ENCODE measurements around the gene CUBN. TPM values are rescaled to one million over a fixed set of nuclear protein-coding genes. Genes with fewer than 3 reads are reported as not detected.

The CUBN gene
- total and polyA plus RNA-seq, 7 experiments from 2014 or later, result 0.39 to 17.5 (median 7.0) TPM

GRCh38 chr10:17001961-17002749, 127.5 kb downstream of the CUBN start:
- intact Hi-C loops (cut with micrococcal nuclease), result loop anchor here (1.0 to 5.0 kb wide), 5 partner anchors 100 to 427 kb away; partner anchors contain the start of gene TRDMT1 (in 1 of the 2)
- H3K36me3 Mint-ChIP-seq, result peaks cover 0 to 11% (median 0%) of the 10 kb centered on the region in 5 donors
- H3K27me3 Mint-ChIP-seq, result peaks cover 0 to 66% (median 0%) of the 10 kb centered on the region in 5 donors
- peak in 5 of 9 donors; percentile 25 to 79 (median 38) for DNase-seq
- no peaks in the 10 kb centered on the region for H3K36me3 ChIP-seq (ENCODE audit: control insufficient read depth in 2 of 3, insufficient read depth in 3 of 3, low read length in 3 of 3)
- peak overlapping the region; percentile 65 to 98 (median 85) for H3K27ac Mint-ChIP-seq
- peak overlapping the region in 9 of 10 donors; percentile 30 to 69 (median 63) for H3K4me3 Mint-ChIP-seq
- ChIA-PET CTCF (no interaction called here), POLR2A (interaction anchor here (0.6 to 0.9 kb wide), 2 partner anchors 20 to 194 kb away, joined by 3 read pairs; no protein-coding TSS in a partner anchor)
- H3K4me1 ChIP-seq (ENCODE audit: control insufficient read depth in 2 of 2, insufficient read depth in 2 of 2, low read length in 2 of 2), result peaks cover 20 to 35% of the 10 kb centered on the region in 2 donors
- peaks cover 0 to 3% (median 0%) of the 10 kb centered on the region in 11 donors for H3K9me3 Mint-ChIP-seq
- H3K4me1 Mint-ChIP-seq, result peaks cover 21 to 79% (median 57%) of the 10 kb centered on the region in 7 donors
- no peak overlapping the region for H3K4me3 ChIP-seq (ENCODE audit: low read length)
- H3K27me3 ChIP-seq (ENCODE audit: control insufficient read depth in 2 of 2, insufficient read depth in 2 of 2, low read length in 2 of 2), result no peaks in the 10 kb centered on the region
- H3K27ac ChIP-seq (ENCODE audit: low read depth, low read length), result peak overlapping the region; percentile 67
- peak; percentile 59 for ATAC-seq
- no peaks in the 10 kb centered on the region for H3K9me3 ChIP-seq (ENCODE audit: control insufficient read depth in 2 of 3, low read length in 3 of 3)

GRCh38 chr10:17001297-17001744, 128.3 kb downstream of the CUBN start:
- no peak for ATAC-seq
- no peaks in the 10 kb centered on the region for H3K27me3 ChIP-seq (ENCODE audit: control insufficient read depth in 2 of 2, insufficient read depth in 2 of 2, low read length in 2 of 2)
- peaks cover 20 to 35% of the 10 kb centered on the region in 2 donors for H3K4me1 ChIP-seq (ENCODE audit: control insufficient read depth in 2 of 2, insufficient read depth in 2 of 2, low read length in 2 of 2)
- POLR2A ChIA-PET, result interaction anchor here (1.4 kb wide), 1 partner anchor 228 kb away, joined by 4 read pairs; no protein-coding TSS in a partner anchor
- H3K4me3 ChIP-seq (ENCODE audit: low read length), result no peak overlapping the region
- no peak for DNase-seq
- intact Hi-C loops (cut with micrococcal nuclease), result loop anchor here in 1 of 2 donors (5.0 kb wide), 1 partner anchor 99 kb away; no protein-coding TSS in a partner anchor
- CTCF ChIA-PET, result no interaction called here
- H3K27ac ChIP-seq (ENCODE audit: low read depth, low read length), result no peak overlapping the region
- H3K36me3 ChIP-seq (ENCODE audit: control insufficient read depth in 2 of 3, insufficient read depth in 3 of 3, low read length in 3 of 3), result no peaks in the 10 kb centered on the region
- Mint-ChIP-seq H3K9me3 (peaks cover 0 to 3% (median 0%) of the 10 kb centered on the region in 11 donors), H3K4me1 (peaks cover 24 to 75% (median 53%) of the 10 kb centered on the region in 7 donors), H3K27me3 (peaks cover 0 to 63% (median 0%) of the 10 kb centered on the region in 5 donors), H3K36me3 (peaks cover 0 to 11% (median 0%) of the 10 kb centered on the region in 5 donors), H3K27ac (peak overlapping the region in 4 of 9 donors; percentile 32 to 84 (median 72)), H3K4me3 (peak overlapping the region in 3 of 10 donors; percentile 52 to 69 (median 67))
- no peaks in the 10 kb centered on the region for H3K9me3 ChIP-seq (ENCODE audit: control insufficient read depth in 2 of 3, low read length in 3 of 3)

GRCh38 chr10:16999665-17000451, 129.8 kb downstream of the CUBN start:
- Mint-ChIP-seq H3K27me3 (peaks cover 0 to 61% (median 0%) of the 10 kb centered on the region in 5 donors), H3K9me3 (peaks cover 0 to 1% (median 0%) of the 10 kb centered on the region in 11 donors), H3K27ac (peak overlapping the region in 4 of 9 donors; percentile 12 to 53 (median 17)), H3K4me1 (peaks cover 32 to 66% (median 51%) of the 10 kb centered on the region in 7 donors), H3K36me3 (peaks cover 0 to 12% (median 0%) of the 10 kb centered on the region in 5 donors), H3K4me3 (no peak overlapping the region)
- H3K27ac ChIP-seq (ENCODE audit: low read depth, low read length), result no peak overlapping the region
- intact Hi-C loops (cut with micrococcal nuclease), result loop anchor here in 1 of 2 donors (5.0 kb wide), 1 partner anchor 98 kb away; no protein-coding TSS in a partner anchor
- peaks cover 20 to 44% of the 10 kb centered on the region in 2 donors for H3K4me1 ChIP-seq (ENCODE audit: control insufficient read depth in 2 of 2, insufficient read depth in 2 of 2, low read length in 2 of 2)
- POLR2A ChIA-PET, result interaction anchor here (1.4 kb wide), 1 partner anchor 230 kb away, joined by 4 read pairs; no protein-coding TSS in a partner anchor
- DNase-seq (no peak), ATAC-seq (no peak)
- no peak overlapping the region for H3K4me3 ChIP-seq (ENCODE audit: low read length)
- no peaks in the 10 kb centered on the region for H3K36me3 ChIP-seq (ENCODE audit: control insufficient read depth in 2 of 3, insufficient read depth in 3 of 3, low read length in 3 of 3)
- CTCF ChIA-PET, result no interaction called here
- H3K9me3 ChIP-seq (ENCODE audit: control insufficient read depth in 2 of 3, low read length in 3 of 3), result no peaks in the 10 kb centered on the region
- H3K27me3 ChIP-seq (ENCODE audit: control insufficient read depth in 2 of 2, insufficient read depth in 2 of 2, low read length in 2 of 2), result no peaks in the 10 kb centered on the region

- no peaks in the 10 kb centered on the region for H3K27me3 ChIP-seq (ENCODE audit: control insufficient read depth in 2 of 2, insufficient read depth in 2 of 2, low read length in 2 of 2)
- H3K27me3 Mint-ChIP-seq, result peaks cover 0 to 67% (median 0%) of the 10 kb centered on the region in 5 donors
- intact Hi-C loops (cut with micrococcal nuclease), result loop anchor here in 1 of 2 donors (1.0 kb wide), 1 partner anchor 11 kb away; no protein-coding TSS in a partner anchor
- H3K9me3 Mint-ChIP-seq, result no peaks in the 10 kb centered on the region
- ATAC-seq (no peak), DNase-seq (no peak)
- ChIA-PET POLR2A (interaction anchor here (1.2 kb wide), 1 partner anchor 39 kb away, joined by 4 read pairs; no protein-coding TSS in a partner anchor), CTCF (no interaction called here)
- H3K4me3 Mint-ChIP-seq, result peak overlapping the region in 8 of 10 donors; percentile 3 to 79 (median 42)
- H3K36me3 Mint-ChIP-seq, result peaks cover 0 to 12% (median 0%) of the 10 kb centered on the region in 5 donors
- no peak overlapping the region for H3K27ac ChIP-seq (ENCODE audit: low read depth, low read length)
- no peak overlapping the region for H3K4me3 ChIP-seq (ENCODE audit: low read length)
- H3K4me1 Mint-ChIP-seq, result peaks cover 9 to 33% (median 24%) of the 10 kb centered on the region in 7 donors
- H3K27ac Mint-ChIP-seq, result peak overlapping the region in 8 of 9 donors; percentile 21 to 96 (median 86)
- no peaks in the 10 kb centered on the region for H3K36me3 ChIP-seq (ENCODE audit: control insufficient read depth in 2 of 3, insufficient read depth in 3 of 3, low read length in 3 of 3)
- H3K4me1 ChIP-seq (ENCODE audit: control insufficient read depth in 2 of 2, insufficient read depth in 2 of 2, low read length in 2 of 2), result peaks cover under 1 to 19% of the 10 kb centered on the region in 2 donors
- H3K9me3 ChIP-seq (ENCODE audit: control insufficient read depth in 2 of 3, low read length in 3 of 3), result no peaks in the 10 kb centered on the region
Measured at GRCh38 chr10:16996530-16996964, 133.1 kb downstream of the CUBN start.

GRCh38 chr10:16995867-16996529, 133.6 kb downstream of the CUBN start:
- Histone ChIP-seq H3K4me3 (ENCODE audit: low read length) (no peak overlapping the region), H3K36me3 (ENCODE audit: control insufficient read depth in 2 of 3, insufficient read depth in 3 of 3, low read length in 3 of 3) (no peaks in the 10 kb centered on the region), H3K27ac (ENCODE audit: low read depth, low read length) (peak overlapping the region; percentile 19), H3K9me3 (ENCODE audit: control insufficient read depth in 2 of 3, low read length in 3 of 3) (no peaks in the 10 kb centered on the region), H3K4me1 (ENCODE audit: control insufficient read depth in 2 of 2, insufficient read depth in 2 of 2, low read length in 2 of 2) (peaks cover 0 to 14% of the 10 kb centered on the region in 2 donors), H3K27me3 (ENCODE audit: control insufficient read depth in 2 of 2, insufficient read depth in 2 of 2, low read length in 2 of 2) (no peaks in the 10 kb centered on the region)
- Mint-ChIP-seq H3K4me1 (peaks cover 6 to 28% (median 21%) of the 10 kb centered on the region in 7 donors), H3K9me3 (peaks cover 0 to 2% (median 0%) of the 10 kb centered on the region in 11 donors), H3K4me3 (peak overlapping the region in 8 of 10 donors; percentile 3 to 79 (median 49)), H3K36me3 (peaks cover 3 to 12% (median 4%) of the 10 kb centered on the region in 5 donors), H3K27ac (peak overlapping the region; percentile 45 to 96 (median 85)), H3K27me3 (peaks cover 0 to 65% (median 0%) of the 10 kb centered on the region in 5 donors)
- ATAC-seq (peak; percentile 82), DNase-seq (peak in 4 of 9 donors; percentile 29 to 43 (median 32))
- ChIA-PET POLR2A (interaction anchor here (1.2 kb wide), 1 partner anchor 39 kb away, joined by 4 read pairs; no protein-coding TSS in a partner anchor), CTCF (no interaction called here)
- intact Hi-C loops (cut with micrococcal nuclease), result loop anchor here (1.0 to 2.0 kb wide), 2 partner anchors 11 to 25 kb away; no protein-coding TSS in a partner anchor

Measured in naive thymus-derived CD4-positive, alpha-beta T cell (primary cell).